ENCODE measurements around the gene ADAMTSL4. TPM values are rescaled to one million over a fixed set of nuclear protein-coding genes. Genes with fewer than 3 reads are reported as not detected.

ADAMTSL4 gene
- total RNA-seq, 1 experiment from 2014 or later, result not detected

GRCh38 chr1:150516616-150517015 is 32.6 kb upstream of the ADAMTSL4 start:
- peak overlapping the region; percentile 52 for H3K4me3 ChIP-seq (ENCODE audit: low read depth, low read length, poor library complexity, severe bottlenecking)
- intact Hi-C loops (cut with micrococcal nuclease; ENCODE audit: unreplicated experiment), result no loop called here
- peaks cover 4% of the 10 kb centered on the region for H3K36me3 ChIP-seq (ENCODE audit: insufficient read depth, low read length, poor library complexity, severe bottlenecking)
- H3K27ac ChIP-seq (ENCODE audit: low read depth, low read length, poor library complexity, severe bottlenecking), result no peak overlapping the region
- no peaks in the 10 kb centered on the region for H3K27me3 ChIP-seq (replicated peaks; ENCODE audit: insufficient read depth, low read depth, low read length, poor library complexity)
- BruUV-seq (replicated peaks), result no TSS peak
- no peak for TF ChIP-seq EZH2 (IDR thresholded peaks at IDR 0.05; ENCODE audit: borderline replicate concordance, low read depth, low read length, poor library complexity, severe bottlenecking)
- TF ChIP-seq, protein P1, sequence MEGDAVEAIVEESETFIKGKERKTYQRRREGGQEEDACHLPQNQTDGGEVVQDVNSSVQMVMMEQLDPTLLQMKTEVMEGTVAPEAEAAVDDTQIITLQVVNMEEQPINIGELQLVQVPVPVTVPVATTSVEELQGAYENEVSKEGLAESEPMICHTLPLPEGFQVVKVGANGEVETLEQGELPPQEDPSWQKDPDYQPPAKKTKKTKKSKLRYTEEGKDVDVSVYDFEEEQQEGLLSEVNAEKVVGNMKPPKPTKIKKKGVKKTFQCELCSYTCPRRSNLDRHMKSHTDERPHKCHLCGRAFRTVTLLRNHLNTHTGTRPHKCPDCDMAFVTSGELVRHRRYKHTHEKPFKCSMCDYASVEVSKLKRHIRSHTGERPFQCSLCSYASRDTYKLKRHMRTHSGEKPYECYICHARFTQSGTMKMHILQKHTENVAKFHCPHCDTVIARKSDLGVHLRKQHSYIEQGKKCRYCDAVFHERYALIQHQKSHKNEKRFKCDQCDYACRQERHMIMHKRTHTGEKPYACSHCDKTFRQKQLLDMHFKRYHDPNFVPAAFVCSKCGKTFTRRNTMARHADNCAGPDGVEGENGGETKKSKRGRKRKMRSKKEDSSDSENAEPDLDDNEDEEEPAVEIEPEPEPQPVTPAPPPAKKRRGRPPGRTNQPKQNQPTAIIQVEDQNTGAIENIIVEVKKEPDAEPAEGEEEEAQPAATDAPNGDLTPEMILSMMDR (conservative IDR thresholded peaks at IDR 0.05; ENCODE audit: low read depth, low read length), result peak; percentile 23; the same call in 1 of the 2 replicates
- CTCF ChIA-PET, result interaction anchor here (0.6 to 1.6 kb wide), 2 partner anchors 16 to 261 kb away, joined by 3 to 6 read pairs; no protein-coding TSS in a partner anchor
- H3K9me3 ChIP-seq (ENCODE audit: low read depth, low read length, poor library complexity, severe bottlenecking), result no peaks in the 10 kb centered on the region
- H3K4me1 ChIP-seq (ENCODE audit: insufficient read depth, low read length, poor library complexity, severe bottlenecking), result no peaks in the 10 kb centered on the region
- DNase-seq (ENCODE audit: low spot score), result peak; percentile 34
- POLR2A ChIA-PET (ENCODE audit: low non-redundant PET), result interaction anchor here (0.5 kb wide), 1 partner anchor 10 kb away, joined by 4 read pairs; no protein-coding TSS in a partner anchor

DNA sequence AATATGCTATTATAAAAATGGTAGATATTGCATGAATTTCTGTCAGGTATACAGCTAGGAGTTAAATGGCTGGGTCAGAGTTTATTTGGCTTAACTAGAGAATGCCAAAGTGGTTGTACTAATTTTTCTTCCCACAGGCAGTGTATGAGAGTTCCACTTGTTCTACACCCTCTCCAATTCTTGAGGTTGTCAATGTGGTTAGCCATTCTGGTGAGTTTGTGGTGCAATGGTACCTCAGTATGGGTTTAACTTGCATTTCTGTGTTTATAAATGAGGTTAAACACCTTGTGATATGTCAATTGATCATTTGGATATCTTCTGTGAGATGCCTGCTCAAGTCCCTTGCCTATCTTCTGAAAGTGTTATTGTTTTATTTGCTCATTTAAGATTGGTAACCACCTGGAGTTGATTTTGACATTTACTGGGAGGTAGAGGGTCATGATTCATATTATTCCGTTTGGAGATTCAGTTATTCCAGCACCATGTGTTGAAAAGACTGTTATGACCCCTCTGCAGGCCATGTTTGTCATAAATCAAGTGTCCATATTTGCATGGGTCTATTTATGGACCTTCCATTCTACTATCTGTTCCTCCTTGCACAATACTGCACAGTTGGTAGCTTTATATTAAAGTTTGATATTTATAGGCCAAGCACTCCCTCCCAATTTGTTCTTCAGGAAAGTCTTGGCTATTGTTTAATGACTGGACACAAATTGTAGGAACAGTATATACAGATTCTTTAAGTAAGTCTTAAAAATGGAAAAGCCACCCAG is 27.8 kb upstream of the ADAMTSL4 start:
- TF ChIP-seq, protein P1 (conservative IDR thresholded peaks at IDR 0.05; ENCODE audit: low read depth, low read length), result no peak
- no peak for TF ChIP-seq EZH2 (IDR thresholded peaks at IDR 0.05; ENCODE audit: borderline replicate concordance, low read depth, low read length, poor library complexity, severe bottlenecking)
- no TSS peak for BruUV-seq (replicated peaks)
- H3K36me3 ChIP-seq (ENCODE audit: insufficient read depth, low read length, poor library complexity, severe bottlenecking), result no peaks in the 10 kb centered on the region
- no peak overlapping the region for H3K27ac ChIP-seq (ENCODE audit: low read depth, low read length, poor library complexity, severe bottlenecking)
- H3K4me1 ChIP-seq (ENCODE audit: insufficient read depth, low read length, poor library complexity, severe bottlenecking), result no peaks in the 10 kb centered on the region
- ChIA-PET CTCF (no interaction called here), POLR2A (ENCODE audit: low non-redundant PET) (interaction anchor here (0.6 kb wide), 1 partner anchor 57 kb away, joined by 3 read pairs; no protein-coding TSS in a partner anchor)
- intact Hi-C loops (cut with micrococcal nuclease; ENCODE audit: unreplicated experiment), result no loop called here
- no peaks in the 10 kb centered on the region for H3K27me3 ChIP-seq (replicated peaks; ENCODE audit: insufficient read depth, low read depth, low read length, poor library complexity)
- H3K9me3 ChIP-seq (ENCODE audit: low read depth, low read length, poor library complexity, severe bottlenecking), result no peaks in the 10 kb centered on the region
- H3K4me3 ChIP-seq (ENCODE audit: low read depth, low read length, poor library complexity, severe bottlenecking), result no peak overlapping the region
- DNase-seq (ENCODE audit: low spot score), result no peak

DNA sequence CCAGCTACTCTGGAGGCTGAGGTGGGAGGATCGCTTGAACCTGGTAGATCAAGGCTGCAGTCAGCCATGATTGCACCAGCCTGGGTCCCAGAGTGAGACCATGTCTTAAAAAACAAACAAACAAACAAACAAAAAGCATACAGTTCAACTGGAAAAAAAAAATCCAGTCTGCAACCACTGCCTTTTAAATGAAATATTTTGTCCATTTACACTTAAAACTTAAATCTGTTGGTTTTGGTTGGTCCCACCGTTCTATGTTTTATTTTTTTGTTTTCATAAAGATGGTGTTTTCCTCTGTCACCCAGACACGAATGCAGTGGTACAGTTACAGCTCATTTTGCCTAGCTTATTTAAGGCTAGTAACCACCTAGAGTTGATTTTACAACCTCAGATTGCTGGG is 23.9 kb upstream of the ADAMTSL4 start:
- ChIA-PET CTCF (no interaction called here), POLR2A (ENCODE audit: low non-redundant PET) (no interaction called here)
- intact Hi-C loops (cut with micrococcal nuclease; ENCODE audit: unreplicated experiment), result no loop called here
- H3K4me1 ChIP-seq (ENCODE audit: insufficient read depth, low read length, poor library complexity, severe bottlenecking), result no peaks in the 10 kb centered on the region
- BruUV-seq (replicated peaks), result no TSS peak
- TF ChIP-seq, protein P1 (conservative IDR thresholded peaks at IDR 0.05; ENCODE audit: low read depth, low read length), result no peak
- no peak overlapping the region for H3K4me3 ChIP-seq (ENCODE audit: low read depth, low read length, poor library complexity, severe bottlenecking)
- no peaks in the 10 kb centered on the region for H3K36me3 ChIP-seq (ENCODE audit: insufficient read depth, low read length, poor library complexity, severe bottlenecking)
- H3K27ac ChIP-seq (ENCODE audit: low read depth, low read length, poor library complexity, severe bottlenecking), result no peak overlapping the region
- DNase-seq (ENCODE audit: low spot score), result no peak
- H3K27me3 ChIP-seq (replicated peaks; ENCODE audit: insufficient read depth, low read depth, low read length, poor library complexity), result no peaks in the 10 kb centered on the region
- H3K9me3 ChIP-seq (ENCODE audit: low read depth, low read length, poor library complexity, severe bottlenecking), result no peaks in the 10 kb centered on the region

All from A673 (cell line).